Adrenal gland (tissue), 5 donors: Measurements from ENCODE around the gene CLASRP.

ENCODE experiments used
- POLR2A ChIP-seq, 2 donors: fragments of 450-650 bp; IDR thresholded peaks; one replicate each; pipeline ENCODE4 v1.6.1; 2017; ENCODE audit warnings: antibody characterized with exemption in 2 of 2, mild to moderate bottlenecking in 2 of 2, moderate library complexity in 1 of 2
- TF ChIP-seq, protein P1 (sequence below), 6 experiments: fragments of 450-650 bp in 4 of 6; fragments of 200-600 bp in 2 of 6; sonication (generic) in 1 of 6; IDR thresholded peaks; 1 replicate in 5 of 6; 2 replicates in 1 of 6; pipeline versions ENCODE4 v1.5.1 to v1.8.0; 2016 to 2021; ENCODE audit warnings: antibody characterized with exemption in 6 of 6, mild to moderate bottlenecking in 2 of 6, moderate library complexity in 1 of 6
- donor health status: DM: no; HTN: no; CAD: no.

DNA sequence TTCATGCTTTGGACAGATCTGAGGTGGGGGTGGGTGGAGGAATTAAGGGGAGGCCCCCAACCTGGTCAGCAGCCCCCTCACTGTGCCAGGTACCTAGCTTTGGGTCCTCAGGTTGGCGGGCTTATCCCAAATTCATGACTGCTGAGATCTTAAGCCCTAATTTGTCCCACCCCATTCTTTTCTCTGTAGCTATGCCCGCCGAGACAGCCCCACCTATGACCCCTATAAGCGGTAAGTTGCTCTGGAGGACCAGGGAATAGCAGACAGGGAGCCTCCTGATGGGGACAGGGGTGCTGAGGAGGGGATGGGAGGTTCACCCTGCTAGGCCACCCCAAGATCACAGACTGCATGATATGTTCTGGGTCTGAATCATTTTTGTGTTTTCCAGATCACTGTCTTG lies 23.1 kb downstream of the CLASRP start:
- TF ChIP-seq, protein P1, sequence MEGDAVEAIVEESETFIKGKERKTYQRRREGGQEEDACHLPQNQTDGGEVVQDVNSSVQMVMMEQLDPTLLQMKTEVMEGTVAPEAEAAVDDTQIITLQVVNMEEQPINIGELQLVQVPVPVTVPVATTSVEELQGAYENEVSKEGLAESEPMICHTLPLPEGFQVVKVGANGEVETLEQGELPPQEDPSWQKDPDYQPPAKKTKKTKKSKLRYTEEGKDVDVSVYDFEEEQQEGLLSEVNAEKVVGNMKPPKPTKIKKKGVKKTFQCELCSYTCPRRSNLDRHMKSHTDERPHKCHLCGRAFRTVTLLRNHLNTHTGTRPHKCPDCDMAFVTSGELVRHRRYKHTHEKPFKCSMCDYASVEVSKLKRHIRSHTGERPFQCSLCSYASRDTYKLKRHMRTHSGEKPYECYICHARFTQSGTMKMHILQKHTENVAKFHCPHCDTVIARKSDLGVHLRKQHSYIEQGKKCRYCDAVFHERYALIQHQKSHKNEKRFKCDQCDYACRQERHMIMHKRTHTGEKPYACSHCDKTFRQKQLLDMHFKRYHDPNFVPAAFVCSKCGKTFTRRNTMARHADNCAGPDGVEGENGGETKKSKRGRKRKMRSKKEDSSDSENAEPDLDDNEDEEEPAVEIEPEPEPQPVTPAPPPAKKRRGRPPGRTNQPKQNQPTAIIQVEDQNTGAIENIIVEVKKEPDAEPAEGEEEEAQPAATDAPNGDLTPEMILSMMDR (IDR thresholded peaks at IDR 0.05): no peak
- TF ChIP-seq POLR2A (IDR thresholded peaks at IDR 0.05): no peak
